IMR-90 (cell line): ENCODE results near the gene MAZ.

Source experiments
- BHLHE40 ChIP-seq: fragments of 150-350 bp; IDR thresholded peaks from 2 replicates; pipeline ENCODE4 v1.6.1; 2016; ENCODE audit warnings: mild to moderate bottlenecking, low read depth, low read length
- CEBPB ChIP-seq: IDR thresholded peaks from 2 replicates; pipeline ENCODE4 v1.6.1; 2012; ENCODE audit warnings: low read depth, low read length, improper control_type of control experiment
- FOS ChIP-seq: fragments of 150-350 bp; IDR thresholded peaks from 2 replicates; pipeline ENCODE4 v1.6.1; 2016; ENCODE audit warnings: low read depth, low read length
- NFE2L2 ChIP-seq: fragments of 150-350 bp; IDR thresholded peaks from 2 replicates; pipeline ENCODE4 v1.6.1; 2016; ENCODE audit warnings: low read depth, mild to moderate bottlenecking, low read length
- POLR2A ChIP-seq: IDR thresholded peaks from 2 replicates; pipeline ENCODE4 v1.6.1; 2012; ENCODE audit warnings: mild to moderate bottlenecking, low read depth, low read length
- RAD21 ChIP-seq: IDR thresholded peaks from 2 replicates; pipeline ENCODE4 v1.6.1; 2012; ENCODE audit warnings: low read length, improper control_type of control experiment
- RCOR1 ChIP-seq: IDR thresholded peaks from 2 replicates; pipeline ENCODE4 v1.6.1; 2012; ENCODE audit warnings: mild to moderate bottlenecking, low read length, improper control_type of control experiment; ENCODE audit not compliant: insufficient replicate concordance
- RFX5 ChIP-seq: IDR thresholded peaks from 2 replicates; pipeline ENCODE4 v1.8.0; 2012; ENCODE audit warnings: low read depth, mild to moderate bottlenecking, low read length, moderate library complexity
- SMC3 ChIP-seq: fragments of 150-350 bp; IDR thresholded peaks from 2 replicates; pipeline ENCODE4 v1.6.1; 2016; ENCODE audit warnings: low read depth, mild to moderate bottlenecking, antibody characterized with exemption, low read length, moderate library complexity
- USF2 ChIP-seq: fragments of 150-350 bp; IDR thresholded peaks from 2 replicates; pipeline ENCODE4 v1.6.1; 2017; ENCODE audit warnings: mild to moderate bottlenecking, antibody characterized with exemption, low read length, low read depth
- TF ChIP-seq, protein P1 (sequence below): conservative IDR thresholded peaks from 2 replicates; pipeline ENCODE4 v1.5.1; 2012; ENCODE audit warnings: mild to moderate bottlenecking, low read depth, low read length, improper control_type of control experiment

GRCh38 chr16:29807426-29808218 is 1.3 kb downstream of the MAZ start:
- TF ChIP-seq, protein P1, sequence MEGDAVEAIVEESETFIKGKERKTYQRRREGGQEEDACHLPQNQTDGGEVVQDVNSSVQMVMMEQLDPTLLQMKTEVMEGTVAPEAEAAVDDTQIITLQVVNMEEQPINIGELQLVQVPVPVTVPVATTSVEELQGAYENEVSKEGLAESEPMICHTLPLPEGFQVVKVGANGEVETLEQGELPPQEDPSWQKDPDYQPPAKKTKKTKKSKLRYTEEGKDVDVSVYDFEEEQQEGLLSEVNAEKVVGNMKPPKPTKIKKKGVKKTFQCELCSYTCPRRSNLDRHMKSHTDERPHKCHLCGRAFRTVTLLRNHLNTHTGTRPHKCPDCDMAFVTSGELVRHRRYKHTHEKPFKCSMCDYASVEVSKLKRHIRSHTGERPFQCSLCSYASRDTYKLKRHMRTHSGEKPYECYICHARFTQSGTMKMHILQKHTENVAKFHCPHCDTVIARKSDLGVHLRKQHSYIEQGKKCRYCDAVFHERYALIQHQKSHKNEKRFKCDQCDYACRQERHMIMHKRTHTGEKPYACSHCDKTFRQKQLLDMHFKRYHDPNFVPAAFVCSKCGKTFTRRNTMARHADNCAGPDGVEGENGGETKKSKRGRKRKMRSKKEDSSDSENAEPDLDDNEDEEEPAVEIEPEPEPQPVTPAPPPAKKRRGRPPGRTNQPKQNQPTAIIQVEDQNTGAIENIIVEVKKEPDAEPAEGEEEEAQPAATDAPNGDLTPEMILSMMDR = peak; percentile 66
- peak; percentile 82 for TF ChIP-seq RAD21
- TF ChIP-seq POLR2A = no peak
- peak; percentile 63 for TF ChIP-seq BHLHE40
- no peak for TF ChIP-seq RCOR1
- no peak for TF ChIP-seq NFE2L2
- peak; percentile 46; the same call in 1 of the 2 replicates for TF ChIP-seq SMC3
- TF ChIP-seq RFX5 = no peak
- TF ChIP-seq FOS = no peak
- peak; percentile 42 for TF ChIP-seq CEBPB
- TF ChIP-seq USF2 = peak; percentile 70
